Inferior parietal cortex (tissue), 1 donor: ENCODE results near the gene PFAS.

Experiments
- DNase-seq: peaks from one replicate; pipeline ENCODE4 v3.0.0-alpha.2; 2016; ENCODE audit errors: extremely low spot score

Gene PFAS

DNA sequence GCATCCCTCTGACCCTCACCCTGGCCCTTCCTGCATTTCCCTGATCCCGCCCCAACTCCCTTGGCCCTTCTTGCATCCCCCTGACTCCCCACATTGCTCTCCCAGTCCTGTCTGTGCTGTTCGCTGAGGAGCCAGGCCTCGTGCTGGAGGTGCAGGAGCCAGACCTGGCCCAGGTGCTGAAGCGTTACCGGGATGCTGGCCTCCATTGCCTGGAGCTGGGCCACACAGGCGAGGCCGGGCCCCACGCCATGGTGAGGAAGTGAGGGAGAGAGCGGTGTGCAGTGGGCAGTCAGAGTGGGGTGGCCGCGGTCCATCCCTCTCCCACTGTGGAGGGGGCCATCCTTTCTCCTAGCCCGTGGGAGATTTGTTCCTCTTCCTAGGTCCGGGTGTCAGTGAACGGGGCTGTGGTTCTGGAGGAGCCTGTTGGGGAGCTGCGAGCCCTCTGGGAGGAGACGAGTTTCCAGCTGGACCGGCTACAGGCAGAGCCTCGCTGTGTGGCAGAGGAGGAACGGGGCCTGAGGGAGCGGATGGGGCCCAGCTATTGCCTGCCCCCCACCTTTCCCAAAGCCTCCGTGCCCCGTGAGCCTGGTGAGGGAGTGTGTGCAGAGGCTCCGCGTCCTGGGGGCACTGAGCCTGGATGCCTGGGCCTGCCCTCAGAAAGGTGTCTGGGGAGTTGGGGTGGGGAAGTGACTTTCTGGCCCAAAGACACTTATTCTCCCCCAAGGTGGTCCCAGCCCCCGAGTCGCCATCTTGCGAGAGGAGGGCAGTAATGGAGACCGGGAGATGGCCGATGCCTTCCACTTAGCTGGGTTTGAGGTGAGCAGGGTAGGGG, 17.8 kb downstream of the PFAS start:
- DNase-seq = no peak

DNA sequence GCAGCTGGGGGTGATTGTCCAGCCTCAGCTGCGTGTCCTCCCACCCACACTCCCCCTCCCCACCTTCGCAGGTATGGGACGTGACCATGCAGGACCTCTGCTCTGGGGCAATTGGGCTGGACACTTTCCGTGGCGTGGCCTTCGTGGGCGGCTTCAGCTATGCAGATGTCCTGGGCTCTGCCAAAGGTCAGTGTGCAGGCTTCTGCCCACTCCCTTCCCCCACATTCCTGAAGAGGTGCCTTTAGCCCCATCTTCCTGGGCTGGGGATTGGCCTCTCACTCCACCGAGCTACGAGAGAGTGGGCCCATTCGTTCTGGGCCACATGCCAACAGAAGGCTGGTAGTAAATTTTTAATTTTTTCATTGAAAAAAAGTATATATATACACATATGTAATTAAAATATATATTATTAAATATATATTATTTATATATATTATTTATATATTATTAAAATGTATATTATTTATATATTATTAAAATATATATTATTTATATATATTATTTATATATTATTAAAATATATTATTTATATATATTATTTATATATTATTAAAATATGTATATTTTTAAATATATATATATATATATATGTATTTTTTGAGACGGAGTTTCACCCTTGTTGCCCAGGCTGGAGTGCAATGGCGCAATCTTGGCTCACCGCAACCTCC, 18.5 kb downstream of the PFAS start:
- DNase-seq = no peak

DNA sequence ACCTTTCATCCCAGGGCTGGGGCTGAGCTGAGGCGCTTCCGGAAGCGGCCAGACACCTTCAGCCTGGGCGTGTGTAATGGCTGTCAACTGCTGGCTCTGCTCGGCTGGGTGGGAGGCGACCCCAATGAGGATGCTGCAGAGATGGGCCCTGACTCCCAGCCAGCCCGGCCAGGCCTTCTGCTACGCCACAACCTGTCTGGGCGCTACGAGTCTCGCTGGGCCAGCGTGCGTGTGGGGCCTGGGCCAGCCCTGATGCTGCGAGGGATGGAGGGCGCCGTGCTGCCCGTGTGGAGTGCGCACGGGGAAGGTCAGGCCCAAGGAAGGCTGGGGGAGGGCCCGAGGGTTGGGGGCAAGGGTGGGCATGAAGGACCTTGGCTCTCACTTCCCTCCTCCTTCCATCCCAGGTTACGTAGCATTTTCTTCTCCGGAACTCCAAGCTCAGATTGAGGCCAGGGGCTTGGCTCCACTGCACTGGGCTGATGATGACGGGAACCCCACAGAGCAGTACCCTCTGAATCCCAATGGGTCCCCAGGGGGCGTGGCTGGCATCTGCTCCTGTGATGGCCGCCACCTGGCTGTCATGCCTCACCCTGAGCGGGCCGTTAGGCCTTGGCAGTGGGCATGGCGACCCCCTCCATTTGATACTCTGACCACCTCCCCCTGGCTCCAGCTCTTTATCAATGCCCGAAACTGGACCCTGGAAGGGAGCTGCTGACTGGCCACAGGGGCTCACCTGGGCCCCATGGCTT, 19.6 kb downstream of the PFAS start:
- DNase-seq = no peak

DNA sequence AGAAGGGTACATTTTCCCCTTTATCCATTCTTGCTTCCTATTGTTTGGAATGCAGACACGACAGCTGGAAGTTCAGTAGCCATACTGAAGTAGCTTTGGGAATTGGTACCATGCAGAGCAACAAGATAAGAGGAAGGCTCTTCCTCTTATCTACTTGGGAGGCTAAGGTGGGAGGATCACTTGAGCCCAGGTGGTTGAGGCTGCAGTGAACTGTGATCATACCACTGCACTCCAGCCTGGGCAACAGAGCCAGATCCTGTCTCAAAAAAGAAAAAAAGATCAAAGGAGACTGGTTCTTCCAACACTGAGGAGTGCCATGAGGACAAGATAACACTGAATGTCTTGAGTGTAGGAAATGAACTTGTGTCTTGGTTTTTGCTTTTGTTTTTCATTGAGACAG, 23.3 kb downstream of the PFAS start:
- no peak for DNase-seq

DNA sequence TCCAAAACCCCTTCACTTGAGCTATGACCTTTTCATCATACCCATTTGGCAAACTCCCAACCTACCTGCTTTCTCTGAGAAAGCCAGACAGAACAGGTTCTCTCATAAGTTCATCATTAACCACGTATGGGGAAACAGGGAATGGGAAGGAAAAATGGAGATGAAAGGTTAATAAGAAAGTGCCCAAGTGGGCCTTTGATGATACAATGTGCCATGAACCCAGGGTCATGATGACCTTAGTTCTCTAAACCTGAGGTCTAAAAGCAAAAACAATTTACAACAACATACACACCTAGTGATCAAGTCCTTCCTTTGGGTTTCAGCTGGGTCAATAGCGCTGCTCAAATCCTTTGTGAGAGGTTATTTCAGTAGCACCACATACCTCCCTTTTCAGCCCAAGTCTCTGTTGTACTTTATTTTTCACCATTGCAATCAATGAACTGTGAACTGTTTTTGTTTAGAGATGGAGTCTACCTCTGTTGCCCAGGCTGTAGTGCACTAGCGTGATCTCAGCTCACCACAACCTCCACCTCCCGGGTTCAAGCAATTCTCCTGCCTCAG, 24.9 kb downstream of the PFAS start:
- no peak for DNase-seq

DNA sequence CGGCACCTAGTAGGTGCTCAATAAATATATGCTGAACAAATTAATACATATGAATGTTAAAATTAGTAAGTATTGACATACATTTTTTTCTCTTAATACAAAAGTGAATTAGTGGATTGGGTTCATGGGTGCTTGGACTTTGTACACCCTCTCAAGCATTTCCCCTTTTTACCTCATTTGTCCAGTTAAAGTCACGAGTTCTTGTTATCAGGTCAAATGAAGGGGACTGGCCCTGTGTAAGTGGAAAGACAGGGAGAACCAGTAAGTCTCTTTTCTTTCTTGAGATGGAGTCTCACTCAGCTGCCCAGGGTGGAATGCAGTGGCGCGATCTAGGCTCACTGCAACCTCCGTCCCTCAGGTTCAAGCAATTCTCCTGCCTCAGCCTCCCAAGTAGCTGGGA, 25.7 kb downstream of the PFAS start:
- DNase-seq = no peak

DNA sequence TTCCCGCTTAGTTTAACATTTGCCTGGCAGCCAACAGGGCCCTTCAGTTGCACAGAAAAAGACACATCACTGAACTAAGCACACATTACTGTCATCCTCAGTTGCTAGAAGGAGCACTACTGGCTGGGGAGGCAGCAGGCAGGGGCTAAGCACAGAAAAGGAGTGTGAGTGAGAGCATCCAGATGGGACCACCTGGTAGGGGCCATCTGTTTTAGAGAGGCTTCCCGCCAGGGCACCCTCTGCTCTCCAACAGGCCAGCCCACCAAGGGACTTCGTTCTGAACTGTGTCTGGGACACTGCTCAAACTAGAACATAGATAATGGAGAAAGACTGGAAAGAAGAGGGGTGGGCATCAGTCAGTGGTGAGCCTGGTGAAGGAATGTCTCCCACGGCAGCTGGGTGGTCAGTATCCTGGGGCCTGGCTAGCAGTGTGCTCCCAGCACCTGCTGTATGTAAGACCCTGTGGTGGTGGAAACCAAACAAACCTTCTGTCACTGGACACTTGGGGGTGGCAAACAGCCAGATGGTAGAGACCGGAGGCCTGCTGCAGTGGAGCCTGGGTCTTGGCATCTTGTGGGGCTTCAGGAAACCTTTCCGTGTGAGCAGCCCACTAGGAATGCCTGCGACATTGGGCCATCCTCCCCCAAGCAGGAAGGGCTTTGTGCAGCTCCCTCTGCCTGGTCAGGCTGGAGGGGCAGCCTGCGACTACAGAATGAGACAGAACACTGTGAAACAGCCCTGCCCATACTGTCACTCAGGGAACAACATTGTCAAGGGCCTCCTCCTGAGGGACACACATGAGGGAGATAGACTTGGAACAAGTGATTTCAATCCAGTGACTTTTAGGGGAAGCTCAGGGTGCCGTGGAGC, 26.6 kb downstream of the PFAS start:
- no peak for DNase-seq

DNA sequence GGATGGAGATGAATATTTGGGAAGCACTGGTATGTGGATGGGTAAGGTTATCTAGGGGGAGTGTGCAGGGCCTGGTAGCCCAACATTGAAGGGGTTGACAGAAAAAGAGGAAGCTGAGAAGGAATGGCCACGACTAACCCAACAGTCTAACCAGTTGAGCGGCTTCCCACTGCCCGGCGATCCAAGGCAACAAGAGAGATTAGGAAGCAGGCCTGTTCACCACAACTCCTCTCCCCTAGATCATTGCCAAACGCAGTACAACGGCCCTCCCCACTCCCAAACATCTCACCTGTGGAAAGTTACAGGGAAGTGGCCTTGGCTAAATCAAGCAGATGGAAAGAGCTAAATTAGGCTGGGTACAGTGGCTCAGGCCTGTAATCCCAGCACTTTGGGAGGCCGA, 28.2 kb downstream of the PFAS start:
- no peak for DNase-seq

DNA sequence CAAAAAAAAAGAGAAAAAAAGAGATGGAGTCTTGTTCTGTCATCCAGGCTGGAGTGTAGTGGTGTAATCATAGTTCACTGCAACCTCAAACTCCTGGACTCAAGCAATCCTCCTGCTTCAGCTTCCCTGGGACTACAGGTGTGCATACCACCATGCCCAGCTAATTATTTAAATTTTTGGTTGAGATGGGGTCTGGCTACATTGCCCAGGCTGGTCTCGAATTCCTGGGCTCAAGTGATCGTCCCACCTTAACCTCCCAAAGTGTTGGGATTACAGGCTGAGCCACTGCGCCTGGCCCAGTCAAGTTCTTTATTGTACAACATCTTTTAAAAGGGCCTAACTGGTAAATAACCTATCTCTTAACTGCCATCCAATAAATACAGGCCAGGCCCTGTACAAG, 33.3 kb downstream of the PFAS start:
- DNase-seq = no peak

DNA sequence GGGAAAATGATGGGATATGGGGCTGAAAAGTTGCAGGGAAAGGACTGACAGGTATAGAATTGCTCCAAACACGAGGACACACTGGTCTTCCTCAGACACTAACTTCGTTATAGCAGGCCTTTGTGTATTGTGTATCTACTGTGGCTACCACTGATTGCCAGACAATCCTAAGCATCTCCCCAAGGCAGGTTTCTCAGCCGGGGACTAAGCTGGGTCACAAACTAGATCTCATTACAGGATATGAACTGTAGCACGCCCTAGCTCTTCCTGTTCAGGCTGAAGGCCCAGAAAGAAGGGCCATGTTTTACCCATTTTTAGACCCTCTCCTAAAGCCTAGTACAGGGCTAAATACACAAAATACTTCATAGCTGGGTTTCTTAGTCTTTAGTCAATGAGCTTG, 34.3 kb downstream of the PFAS start:
- DNase-seq = no peak

DNA sequence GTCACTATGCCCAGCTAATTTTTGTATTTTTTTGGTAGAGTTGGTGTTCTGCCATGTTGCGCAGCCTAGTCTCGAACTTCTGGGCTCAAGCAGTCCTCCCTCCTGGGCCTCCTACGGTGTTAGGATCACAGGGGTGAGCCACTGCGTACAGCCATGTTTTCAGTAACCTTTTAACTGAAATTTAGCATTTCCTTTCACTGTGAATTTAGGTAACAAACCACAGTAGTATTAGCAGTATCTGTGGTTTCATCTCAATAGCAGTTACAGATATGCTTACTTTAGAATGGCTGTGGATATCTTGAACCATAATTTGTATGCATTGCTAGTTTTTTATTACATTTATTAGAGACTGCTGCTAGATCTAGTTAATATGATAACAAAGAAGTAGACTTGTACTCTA, 35.0 kb downstream of the PFAS start:
- no peak for DNase-seq

DNA sequence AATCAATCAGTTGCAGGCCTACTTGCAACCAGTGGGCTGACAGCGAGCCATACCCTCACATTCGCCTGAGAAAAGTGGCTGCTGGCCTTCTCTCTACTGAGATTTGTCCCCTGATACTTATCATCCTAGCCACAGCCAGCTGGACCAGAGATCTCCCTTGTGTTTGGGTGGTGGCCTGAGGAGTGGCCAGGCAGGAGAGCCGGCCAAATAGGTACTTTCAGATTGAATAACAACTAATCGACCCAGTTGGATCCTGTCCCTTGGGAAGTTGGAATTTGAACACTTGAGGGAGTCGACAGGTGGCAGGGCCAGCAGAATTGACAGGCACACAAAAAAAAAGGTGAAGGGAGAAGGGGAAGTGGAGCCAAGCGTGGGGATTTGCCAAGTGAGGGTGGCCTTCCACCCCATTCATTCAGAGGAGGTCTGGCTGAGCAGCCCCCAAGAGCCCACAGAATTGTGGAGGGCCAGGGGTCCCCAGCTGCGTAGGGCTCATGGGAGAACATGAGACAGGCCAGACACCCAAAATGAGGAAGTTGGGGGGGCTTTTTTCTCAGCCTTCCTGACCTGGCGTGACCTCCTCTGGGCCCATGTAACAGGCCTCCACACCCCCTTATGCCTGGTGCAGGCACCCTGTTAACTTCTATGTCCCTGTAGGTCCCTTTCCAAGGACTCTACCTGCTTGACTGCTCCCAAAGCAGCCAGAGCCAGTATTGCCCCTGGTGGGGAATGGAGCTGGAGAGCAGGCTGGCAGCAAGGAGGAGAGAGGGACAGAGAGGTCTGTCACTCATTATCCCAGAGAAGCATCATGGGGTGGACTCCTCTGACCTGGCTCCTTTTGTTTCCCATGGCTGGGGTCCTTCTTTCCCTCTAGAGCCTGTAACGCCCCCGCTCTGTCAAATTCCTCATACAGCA, 36.4 kb downstream of the PFAS start:
- no peak for DNase-seq

DNA sequence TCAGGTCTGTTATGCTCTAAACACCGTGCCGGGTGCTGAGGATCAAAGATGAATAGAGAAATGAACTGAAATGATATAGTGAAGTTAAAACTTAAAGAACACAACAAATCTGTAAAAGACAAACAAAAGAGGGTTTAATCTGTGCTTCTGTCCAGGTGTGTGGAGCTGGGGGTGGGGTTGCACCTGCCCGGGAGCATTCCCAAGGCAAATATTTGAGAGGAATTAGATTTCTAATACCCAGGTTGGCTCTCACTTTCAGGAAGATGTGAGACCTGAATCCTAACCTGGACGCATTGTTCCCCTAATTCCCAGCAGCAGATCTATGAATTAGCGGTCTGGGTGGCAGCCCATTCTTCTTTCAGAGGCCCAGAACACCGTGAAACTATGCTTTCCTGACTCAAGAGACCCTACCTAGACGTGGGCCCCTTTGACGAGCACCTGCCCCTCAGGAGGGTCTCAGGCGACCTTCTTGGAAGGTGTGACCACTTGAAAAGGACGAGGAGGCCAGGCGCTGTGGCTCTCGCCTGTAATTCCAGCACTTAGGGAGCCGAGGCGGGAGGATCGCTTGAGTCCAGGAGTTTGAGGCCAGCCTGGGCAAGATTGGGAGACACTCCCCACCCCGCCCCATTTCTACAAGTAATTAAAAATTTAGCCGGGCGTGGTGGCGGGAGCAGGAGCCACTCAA, 38.7 kb downstream of the PFAS start:
- no peak for DNase-seq

DNA sequence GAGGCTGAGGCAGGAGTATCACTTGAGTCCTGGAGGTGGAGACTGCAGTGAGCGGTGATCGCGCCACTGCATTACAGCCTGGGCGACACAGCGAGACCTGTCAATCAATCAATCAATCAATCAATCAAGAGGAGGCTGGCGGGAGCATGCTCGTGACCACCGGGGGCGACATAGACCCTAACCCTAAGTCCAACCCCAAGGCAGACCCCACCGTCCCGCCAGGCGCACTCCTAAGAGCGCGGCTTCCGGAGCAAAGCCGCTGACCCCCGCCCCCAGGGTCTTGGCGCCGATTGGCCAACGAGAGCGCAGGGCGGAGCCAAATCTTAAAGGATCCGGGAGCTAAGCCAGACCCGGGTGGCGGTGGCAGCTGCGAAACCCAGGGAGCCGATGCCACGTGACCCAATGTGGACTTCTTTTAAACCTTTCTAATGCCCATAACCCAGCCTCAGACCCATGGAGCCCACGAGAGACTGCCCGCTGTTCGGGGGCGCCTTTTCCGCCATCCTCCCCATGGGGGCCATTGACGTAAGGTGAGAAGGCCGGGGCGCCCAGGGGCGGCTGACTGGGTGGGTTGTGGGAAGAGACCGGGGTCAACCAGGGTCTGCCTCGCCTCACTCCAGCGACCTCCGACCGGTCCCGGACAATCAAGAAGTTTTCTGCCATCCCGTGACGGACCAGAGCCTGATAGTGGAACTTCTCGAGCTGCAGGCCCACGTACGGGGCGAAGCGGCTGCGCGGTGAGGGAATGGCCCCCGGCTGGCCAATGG, 39.4 kb downstream of the PFAS start, which contains the start of gene RANGRF:
Gene RANGRF, plus strand, starts transcription at position 335 of the 767 bp plus-strand sequence. Its CDS starts 119 bp downstream, at position 454.
- DNase-seq = peak; percentile 87

DNA sequence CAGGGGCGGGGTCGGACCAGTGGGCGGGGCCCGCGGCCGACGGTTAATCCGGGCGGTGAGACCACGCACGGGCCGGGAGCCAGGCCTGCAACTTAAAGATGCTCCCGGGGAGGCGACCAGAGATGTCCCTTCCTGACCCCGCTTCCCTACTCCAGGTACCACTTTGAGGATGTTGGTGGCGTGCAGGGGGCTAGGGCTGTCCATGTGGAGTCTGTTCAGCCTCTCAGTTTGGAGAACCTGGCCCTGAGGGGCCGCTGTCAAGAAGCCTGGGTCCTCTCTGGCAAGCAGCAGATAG, 40.0 kb downstream of the PFAS start:
- DNase-seq = no peak

DNA sequence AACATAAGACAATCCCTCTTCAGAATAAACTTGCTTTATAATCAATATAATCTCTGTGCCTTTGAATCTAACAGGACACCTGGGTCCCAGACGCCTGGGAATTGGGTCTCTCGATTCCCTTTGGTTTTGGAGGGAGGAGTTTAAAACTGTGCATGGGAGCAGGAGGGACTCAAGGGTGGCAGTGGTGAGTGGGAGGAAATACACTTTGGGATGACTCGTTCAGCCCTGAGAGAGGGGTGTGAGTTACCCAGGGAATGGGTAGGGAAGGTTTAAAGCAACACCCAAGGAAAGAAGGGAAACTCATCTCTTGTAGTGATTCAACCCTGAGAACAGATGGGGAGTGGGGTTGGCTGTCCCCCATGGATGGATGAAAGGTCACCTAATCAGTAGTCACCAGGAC, 41.0 kb downstream of the PFAS start:
- no peak for DNase-seq

DNA sequence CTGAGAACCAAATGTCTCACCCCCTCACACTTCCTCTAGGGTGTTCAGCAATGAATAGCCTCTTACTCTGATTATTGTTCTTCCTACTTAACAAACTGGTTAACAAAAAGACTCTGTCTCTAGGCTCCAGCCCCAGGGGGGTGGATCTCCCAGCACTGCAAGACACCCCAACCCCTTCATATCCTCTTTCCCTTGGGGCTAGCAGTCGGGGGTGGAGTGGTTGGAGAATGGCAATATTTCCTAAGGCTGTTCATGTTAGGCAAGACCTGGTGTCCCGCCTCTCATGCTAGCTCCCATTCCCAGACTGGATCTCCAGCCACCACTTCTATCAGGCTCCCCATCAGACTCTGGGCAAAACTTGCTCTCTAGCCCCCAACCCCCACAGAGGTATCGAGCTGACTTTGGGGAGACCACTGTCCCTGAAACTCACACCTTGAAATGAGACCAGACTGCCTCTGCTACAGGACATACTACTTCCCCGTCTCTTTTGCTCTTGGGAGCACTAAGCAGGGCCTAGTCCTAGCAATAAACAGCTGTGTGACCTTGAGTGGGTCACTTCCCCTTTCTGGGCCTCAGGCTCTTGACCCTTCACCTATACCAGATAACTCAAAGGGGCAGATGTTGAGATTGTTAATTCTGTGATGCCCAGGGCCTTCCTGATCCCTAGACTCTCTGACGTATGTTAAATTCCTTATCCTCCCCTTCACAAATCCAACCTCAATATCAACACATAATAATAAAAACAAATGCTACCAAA, 43.7 kb downstream of the PFAS start:
- no peak for DNase-seq

DNA sequence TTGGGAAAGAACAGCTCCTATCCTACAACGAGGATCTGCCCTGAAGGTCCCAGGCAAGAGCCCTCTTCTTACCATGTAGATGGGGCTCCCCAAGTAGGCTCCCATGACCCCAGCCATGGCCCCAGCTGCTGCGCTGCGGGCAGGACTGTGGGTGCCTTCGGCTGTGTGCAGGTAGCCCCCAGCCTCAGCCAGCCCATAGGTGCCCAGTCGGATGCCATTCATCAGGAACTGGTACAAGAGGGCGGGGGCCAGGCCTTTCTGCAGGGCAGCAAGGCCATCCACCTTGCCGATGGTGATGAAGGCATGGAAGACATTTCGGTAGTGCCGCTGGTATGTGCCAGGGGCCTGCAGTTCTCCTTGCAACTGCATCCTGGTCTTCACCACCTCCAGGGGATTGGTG, 45.3 kb downstream of the PFAS start:
- no peak for DNase-seq
